ENCODE results near the gene BRI3. TPM values are rescaled to one million over a fixed set of nuclear protein-coding genes. Genes with fewer than 3 reads are reported as not detected.

The BRI3 gene
- total RNA-seq, 1 experiment from 2014 or later = 87.6 TPM

DNA sequence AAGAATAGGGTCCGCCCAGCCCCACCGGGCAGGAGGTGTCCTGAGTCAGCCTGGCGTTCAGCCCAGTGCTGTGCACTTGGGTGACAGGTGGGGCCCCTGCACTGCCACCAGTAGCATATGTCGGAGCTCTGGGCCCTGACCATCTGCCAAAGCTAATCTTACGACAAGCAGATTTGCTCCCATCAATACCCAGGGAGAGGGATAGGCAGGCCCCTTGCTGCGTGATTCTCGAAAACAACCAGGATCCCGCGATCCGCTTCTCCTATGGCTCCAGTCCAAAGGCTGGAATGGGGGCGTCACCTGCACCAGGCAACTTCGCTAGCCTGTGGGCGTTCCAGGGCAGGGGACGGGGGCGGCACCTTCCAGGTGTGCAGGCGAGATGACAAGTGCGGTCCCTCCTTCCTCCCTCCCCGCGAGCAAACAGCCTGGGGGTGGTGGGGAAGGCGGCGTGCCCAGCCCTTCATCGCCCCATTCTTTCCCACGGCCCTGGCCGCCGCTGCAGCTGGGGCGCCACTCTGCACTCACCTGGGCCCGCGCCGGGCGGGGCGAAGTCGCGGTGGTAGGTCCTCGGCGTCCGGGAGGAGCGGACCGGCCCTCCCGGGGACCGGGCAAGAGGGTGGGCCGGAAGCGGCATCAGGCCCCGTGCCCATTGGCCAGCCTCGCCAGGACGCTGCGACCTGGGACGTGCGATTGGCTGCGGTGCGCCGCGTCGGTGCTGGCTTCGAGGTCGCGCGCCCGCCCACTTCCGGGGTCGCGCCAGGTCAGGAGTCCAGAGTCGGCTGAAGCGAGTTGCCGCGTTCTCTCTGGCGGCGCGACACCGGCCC, 29.7 kb upstream of the BRI3 start, which contains the start of gene TECPR1:
TSS of gene TECPR1 (minus strand) at position 632 of the 824 bp plus-strand sequence. CDS start 6,086 bp downstream, outside the sequence.
- peak; percentile 92 for DNase-seq (ENCODE audit: low spot score)
- in situ Hi-C loops (cut with HindIII; ENCODE audit: low sequenced_read_pairs) = no loop called here

DNA sequence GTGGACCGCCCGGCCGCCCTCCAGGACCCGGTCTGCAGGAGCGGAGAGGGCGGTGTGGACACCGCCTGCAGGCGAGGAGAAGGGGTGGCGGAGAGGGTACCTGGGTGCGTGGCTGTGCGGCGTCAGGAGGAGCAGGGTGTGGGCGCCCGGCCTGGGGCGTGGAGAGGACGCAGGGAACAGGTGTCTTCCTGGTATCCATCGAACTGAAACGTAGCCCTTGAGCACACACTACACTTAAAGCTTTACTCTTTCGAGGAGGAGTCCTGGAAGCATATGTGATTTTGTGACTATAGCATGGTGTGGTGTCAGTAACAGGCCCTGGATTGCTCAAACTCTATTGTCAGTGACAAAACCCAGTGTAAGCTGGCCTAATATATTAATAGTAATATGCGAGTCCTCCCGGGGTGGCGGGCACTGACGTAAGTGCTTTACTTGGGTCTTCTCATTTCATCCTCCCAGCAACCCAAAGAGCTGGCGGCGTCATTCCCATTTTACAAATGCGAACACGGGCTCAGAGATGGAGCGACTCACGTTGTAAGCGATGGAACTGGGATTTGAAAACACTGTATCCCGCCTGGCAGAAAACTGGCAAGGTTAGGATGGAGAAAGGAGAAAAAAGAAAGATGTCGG, 28.9 kb upstream of the BRI3 start:
- in situ Hi-C loops (cut with HindIII; ENCODE audit: low sequenced_read_pairs) = no loop called here
- no peak for DNase-seq (ENCODE audit: low spot score)

DNA sequence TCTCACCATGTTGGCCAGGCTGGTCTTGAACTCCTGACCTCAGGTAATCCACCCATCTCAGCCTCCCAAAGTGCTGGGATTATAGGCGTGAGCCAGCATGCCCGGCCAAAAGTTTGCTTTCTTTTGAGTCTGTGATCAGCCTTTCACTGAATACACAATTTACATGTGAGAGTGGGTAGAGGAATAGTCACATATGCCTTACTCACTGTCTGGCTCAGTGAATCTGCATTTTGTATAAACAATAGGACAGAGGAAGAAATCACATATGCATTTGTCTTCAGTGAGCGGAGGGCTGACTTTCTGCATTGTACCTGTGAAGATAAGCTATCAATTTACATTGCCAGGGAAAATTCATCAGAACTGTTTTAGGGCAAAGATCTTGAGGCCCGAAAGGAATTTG, 27.0 kb upstream of the BRI3 start:
- DNase-seq (ENCODE audit: low spot score) = no peak
- in situ Hi-C loops (cut with HindIII; ENCODE audit: low sequenced_read_pairs) = no loop called here

DNA sequence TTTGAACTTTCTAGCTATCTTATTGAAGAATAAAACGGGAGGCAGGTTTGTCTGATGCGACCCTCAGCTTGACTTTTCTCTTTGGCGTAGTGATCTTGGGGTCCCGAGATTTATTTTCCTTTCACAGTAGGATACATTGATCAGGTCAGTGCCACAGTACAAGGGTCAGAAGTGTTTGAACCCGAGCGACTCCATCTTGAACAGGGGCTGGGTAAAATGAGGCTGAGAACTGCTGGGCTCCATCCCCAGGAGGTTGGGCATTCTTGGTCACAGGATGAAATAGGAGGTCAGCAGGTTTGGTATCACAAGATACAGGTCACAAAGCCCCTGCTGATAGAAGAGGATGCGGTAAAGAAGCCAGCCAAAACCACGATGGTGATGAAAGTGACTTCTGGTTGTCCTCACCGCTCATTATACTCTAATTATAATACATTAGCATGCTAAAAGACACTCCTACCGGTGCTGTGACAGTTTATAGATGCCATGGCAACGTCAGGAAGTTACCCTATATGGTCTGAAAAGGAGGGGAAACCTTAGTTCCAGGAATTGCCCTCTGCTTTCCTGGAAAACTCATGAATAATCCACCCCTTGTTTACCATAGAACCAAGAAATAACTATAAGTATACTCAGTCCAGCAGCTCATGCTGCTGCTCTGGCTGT, 26.4 kb upstream of the BRI3 start:
- no peak for DNase-seq (ENCODE audit: low spot score)
- in situ Hi-C loops (cut with HindIII; ENCODE audit: low sequenced_read_pairs) = no loop called here

DNA sequence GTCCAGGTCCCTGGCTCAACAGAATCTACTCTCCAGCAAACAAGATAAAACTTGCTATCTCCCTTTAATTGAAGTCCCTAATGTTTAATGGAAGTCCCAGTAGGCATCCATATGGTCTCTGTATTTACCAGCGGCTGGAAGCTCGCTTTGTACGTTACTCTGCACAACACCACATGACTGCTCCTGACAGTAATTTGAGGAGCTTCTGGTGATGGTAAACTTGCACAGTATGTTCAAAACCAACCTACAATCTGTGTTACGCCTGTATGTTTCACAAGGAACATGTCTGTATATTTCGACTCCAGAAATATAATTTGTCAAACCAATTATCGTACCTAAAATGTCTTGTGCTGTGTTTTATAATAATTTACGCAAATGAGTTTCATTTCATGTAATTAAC, 25.1 kb upstream of the BRI3 start:
- in situ Hi-C loops (cut with HindIII; ENCODE audit: low sequenced_read_pairs) = no loop called here
- no peak for DNase-seq (ENCODE audit: low spot score)

DNA sequence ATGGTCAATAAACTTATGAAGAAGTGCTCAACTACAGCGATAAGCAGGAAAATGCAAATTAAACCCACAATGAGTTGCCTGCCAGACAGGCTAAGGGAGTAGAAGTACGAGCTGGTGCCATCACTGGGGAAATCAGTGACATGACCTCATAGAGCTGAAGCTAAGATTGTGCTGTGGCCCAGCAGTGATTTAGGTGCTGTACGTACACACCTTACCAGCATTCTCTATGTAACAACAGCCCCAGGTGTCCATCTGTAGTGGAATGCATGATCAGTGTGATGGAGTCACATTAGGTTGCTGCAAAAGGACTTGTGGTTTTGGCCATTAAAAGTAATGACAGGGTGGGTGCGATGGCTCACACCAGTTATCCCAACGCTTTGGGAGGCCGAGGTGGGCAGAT, 23.8 kb upstream of the BRI3 start:
- in situ Hi-C loops (cut with HindIII; ENCODE audit: low sequenced_read_pairs) = no loop called here

DNA sequence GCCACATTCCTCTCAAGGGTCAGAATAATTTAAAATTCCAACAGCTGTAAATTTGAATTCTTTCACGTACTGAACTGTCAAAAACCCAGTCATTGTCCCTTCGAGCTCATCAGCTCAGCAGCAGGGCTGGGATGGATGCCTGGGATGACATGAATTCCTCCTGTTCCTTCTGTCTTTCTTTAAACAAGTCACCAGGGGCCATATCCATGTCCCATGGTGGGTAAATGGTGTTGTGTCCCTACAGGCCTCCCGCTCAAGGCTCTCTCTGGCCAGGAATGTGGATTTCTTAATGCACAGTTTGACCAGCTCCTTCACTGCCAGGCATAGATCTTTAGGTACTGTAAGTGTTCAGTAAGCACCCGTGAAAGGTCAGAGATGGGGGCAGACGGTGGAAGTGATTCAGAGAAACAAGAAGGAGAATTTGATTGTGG, 15.6 kb upstream of the BRI3 start:
- no peak for DNase-seq (ENCODE audit: low spot score)

More for the DNA sequence above, 23.8 kb upstream of the BRI3 start:
- DNase-seq (ENCODE audit: low spot score) = no peak

DNA sequence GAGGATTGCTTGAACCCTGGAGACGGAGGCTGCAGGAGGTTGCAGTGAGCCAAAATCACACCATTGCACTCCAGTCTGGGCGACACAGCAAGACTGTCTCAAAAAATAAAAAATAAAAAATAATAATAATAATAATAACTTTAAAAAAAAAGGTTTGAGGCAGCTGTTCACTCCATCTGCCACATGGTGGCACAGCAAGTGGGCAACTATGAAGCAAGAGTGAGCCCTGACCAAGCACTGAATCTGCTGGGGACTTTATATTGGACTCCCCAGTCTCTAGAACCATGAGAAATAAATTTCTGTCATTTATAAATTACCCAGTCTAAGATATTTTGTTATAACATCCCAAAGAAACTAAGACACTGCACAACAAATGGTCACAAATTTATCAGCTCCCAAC, 14.6 kb upstream of the BRI3 start:
- in situ Hi-C loops (cut with HindIII; ENCODE audit: low sequenced_read_pairs) = no loop called here
- no peak for DNase-seq (ENCODE audit: low spot score)

More for the DNA sequence above, 15.6 kb upstream of the BRI3 start:
- in situ Hi-C loops (cut with HindIII; ENCODE audit: low sequenced_read_pairs) = no loop called here

DNA sequence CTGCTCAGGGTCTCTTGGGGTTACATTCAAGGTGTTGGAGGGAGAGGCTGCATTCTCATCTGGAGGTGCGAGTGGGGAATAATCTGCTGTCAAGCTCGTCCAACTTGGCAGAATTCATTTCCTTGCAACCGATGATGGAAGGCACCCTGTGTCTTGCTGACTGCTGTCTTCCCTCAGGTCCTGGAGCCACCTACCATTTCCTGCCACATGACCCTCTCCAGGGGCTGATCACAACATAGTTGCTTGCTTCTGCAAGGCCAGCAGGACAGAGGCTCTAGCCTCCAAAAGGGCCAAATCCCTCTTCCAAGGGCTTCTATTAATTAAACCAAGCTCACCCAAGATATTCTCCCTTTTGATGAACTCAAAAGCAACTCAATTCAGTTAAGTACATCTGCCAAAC, 14.2 kb upstream of the BRI3 start:
- DNase-seq (ENCODE audit: low spot score) = no peak
- in situ Hi-C loops (cut with HindIII; ENCODE audit: low sequenced_read_pairs) = no loop called here

DNA sequence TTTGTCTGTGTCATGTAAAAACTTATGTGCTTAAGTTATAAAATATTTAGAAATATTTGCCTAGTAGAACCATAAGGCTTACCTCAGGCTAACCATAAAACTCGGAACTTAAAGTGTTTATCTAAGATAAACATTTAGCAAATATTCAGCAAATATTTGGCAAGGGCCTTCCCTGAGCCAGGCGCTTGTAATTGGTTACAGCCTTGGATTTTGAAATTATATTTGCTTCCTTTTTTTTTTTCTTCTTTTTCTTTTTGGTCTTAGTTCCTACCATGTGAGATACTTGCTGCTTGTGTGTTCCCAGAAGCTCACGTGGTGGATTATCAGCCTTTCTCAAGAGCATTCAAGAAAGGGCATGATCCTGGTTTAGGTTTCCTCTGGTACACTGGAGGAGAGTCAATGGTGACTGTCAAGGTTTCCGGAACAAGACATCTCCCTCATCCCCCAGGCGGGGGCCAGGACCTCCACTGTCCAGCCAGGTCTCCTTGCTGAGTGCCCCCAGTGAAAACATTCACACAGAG, 5.2 kb upstream of the BRI3 start:
- DNase-seq (ENCODE audit: low spot score) = no peak
- in situ Hi-C loops (cut with HindIII; ENCODE audit: low sequenced_read_pairs) = no loop called here

DNA sequence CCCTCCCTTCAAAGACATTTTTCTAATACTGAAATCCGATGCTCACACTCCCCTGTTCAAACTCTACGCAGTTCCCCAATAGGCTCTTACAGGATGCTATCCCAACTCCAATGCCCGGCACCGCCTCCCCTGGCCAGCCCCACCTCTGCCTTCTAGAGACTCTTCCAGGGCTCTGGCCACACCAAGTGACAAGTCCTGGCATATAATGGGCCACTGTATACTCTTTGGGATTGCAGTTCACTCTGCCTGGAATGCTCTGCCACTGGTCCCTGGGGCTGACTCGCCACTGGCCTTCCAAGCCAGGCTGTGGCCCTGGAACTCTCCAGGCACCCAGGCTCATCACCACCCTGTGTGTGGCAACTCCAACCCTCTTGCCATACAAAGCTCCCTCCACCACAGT, 3.1 kb upstream of the BRI3 start:
- no peak for DNase-seq (ENCODE audit: low spot score)
- in situ Hi-C loops (cut with HindIII; ENCODE audit: low sequenced_read_pairs) = no loop called here

DNA sequence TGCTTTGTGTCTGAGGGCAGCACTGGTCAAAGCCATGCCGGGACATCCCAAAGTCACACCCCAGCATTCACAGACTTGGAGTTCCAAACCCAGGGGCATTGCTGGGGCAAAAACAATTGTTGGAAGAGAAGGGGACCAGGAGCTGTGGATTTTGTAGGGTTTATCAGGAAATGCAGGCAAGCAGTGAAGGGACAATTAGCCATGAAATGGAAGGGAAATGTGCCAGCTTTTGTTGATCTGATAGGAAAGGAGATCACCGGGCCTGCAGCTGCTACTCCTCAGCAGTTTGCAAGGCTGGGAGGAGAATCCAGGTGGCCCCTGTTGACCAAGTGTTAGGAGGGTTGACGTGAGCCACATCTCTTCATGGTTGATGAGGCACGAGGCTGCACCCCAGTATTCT, 2.5 kb upstream of the BRI3 start:
- no peak for DNase-seq (ENCODE audit: low spot score)
- in situ Hi-C loops (cut with HindIII; ENCODE audit: low sequenced_read_pairs) = no loop called here

DNA sequence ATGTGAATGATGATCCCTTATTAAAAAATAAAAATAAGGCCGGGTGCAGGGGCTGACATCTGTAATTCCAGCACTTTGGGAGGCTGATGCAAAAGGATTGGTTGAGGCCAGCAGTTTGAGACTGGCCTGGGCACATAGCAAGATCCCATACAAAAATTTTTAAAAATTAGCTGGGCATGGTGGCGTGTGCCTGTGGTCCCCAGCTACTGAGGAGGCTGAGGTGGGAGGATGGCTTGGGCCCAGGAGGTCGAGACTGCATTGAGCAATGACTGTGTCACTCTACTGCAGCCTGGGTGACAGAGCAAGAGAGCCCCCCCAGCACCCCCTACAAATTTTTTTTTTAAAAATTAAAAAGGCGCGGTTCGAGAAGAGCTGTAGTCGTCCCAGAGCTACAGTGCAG, 1.2 kb upstream of the BRI3 start:
- DNase-seq (ENCODE audit: low spot score) = no peak
- in situ Hi-C loops (cut with HindIII; ENCODE audit: low sequenced_read_pairs) = no loop called here

DNA sequence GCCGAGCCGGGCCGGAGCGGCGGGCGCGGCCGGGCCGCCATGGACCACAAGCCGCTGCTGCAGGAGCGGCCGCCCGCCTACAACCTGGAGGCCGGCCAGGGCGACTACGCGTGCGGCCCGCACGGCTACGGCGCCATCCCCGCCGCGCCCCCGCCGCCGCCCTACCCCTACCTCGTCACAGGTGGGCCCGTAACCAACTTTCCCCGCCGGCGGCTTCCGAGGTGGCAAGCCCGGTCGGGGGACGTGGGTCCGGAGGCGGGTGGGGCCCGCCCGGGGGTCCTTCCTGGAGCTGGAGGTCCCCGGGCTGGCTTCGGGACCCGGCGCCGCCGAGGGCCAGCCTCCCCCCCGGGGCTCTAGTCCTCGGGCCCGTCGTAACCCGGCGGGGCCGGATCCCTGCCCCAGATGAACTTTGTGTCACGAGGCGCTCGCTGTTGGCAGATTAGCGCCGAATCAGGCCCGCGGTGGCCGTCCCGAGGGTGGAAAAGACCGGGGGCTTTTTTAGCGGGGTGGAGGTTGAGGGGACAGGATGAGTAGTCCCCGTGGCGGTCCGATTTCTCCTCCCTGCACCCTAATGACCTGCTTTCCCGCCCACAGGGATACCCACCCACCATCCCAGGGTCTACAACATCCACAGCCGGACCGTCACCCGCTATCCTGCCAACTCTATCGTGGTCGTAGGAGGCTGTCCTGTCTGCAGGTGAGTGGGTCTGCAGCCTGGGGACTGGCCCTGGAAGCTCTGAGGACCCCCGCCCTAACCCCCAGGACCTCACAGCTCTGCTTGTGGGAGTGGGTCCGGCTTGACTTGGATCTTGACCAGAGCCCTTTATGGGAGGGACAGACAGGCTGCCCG, 496 bp downstream of the BRI3 start:
- in situ Hi-C loops (cut with HindIII; ENCODE audit: low sequenced_read_pairs) = no loop called here
- DNase-seq (ENCODE audit: low spot score) = peak; percentile 29

DNA sequence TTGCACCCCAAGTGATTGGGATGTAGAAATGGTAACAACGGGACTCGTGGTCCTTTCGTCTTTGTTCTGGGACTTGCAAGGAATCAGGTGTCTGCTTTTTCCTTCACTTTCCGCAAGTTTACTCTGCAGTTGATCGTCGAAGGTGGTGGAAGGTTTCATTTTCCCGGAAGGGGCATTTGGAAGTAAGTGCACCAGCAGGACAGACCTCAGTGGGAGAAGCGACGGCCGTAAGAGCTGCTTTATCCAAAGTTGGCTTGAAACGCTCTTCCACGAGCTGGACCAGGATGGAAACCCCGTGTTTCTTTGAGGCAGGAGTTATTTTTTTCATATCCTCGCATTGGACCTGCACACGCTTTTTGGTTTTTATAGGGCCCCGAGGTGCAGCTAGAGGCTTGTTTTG, 1.2 kb downstream of the BRI3 start:
- DNase-seq (ENCODE audit: low spot score) = peak; percentile 32
- in situ Hi-C loops (cut with HindIII; ENCODE audit: low sequenced_read_pairs) = no loop called here

DNA sequence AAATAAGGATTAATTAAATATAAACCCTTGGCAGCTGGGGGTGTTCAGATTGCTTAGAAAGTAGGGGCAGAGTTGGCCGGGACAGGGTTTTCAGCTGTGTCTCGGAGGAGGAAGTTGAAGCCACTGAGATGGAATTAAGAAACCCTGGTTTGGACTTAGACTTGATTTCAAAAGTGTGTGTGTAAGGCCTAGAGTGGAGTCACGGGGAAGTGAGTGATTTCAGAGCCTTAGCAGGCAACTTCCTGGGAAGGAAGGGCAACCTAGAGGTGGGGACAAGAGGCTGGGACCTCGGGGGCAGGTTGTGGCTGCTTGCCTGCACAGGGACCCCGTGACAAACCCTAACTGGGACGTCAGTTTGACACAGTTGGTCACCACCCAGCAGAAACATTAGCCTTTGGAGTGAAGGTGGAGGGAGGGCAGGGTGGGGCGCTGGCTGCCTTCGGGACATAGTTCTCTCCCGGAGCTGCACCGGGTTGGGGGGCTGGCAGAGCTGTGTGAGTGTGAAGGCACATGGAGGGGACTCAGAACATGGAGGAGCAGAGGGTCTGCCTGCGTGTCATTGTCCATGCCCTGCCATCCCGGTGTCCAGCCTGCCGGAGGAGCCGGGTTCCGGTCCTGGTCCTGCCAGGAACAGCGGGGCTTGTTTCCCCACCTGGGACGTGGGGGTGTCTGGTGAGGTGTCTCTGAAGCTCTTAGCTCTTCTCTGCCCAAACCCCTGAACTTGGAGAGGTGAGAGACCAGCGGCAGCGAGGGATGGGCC, 1.8 kb downstream of the BRI3 start:
- no peak for DNase-seq (ENCODE audit: low spot score)
- in situ Hi-C loops (cut with HindIII; ENCODE audit: low sequenced_read_pairs) = no loop called here

DNA sequence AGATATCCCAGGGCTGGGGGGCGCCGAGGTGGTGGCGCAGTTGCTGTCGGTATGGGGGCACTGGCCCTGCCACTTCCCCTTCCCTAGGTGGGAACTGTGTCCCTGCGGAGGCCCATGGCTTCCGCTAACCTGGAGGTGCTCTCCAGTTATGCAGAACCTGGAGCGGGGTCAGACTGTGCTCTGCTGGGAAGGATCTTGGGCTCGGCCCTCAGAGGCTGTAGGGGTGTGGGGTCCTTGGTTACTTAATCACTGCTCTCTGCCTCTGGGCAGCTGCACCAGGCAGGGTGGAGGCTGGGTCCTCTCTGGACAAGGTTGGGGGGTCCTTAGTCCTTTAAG, 2.4 kb downstream of the BRI3 start:
- no peak for DNase-seq (ENCODE audit: low spot score)
- in situ Hi-C loops (cut with HindIII; ENCODE audit: low sequenced_read_pairs) = no loop called here

DNA sequence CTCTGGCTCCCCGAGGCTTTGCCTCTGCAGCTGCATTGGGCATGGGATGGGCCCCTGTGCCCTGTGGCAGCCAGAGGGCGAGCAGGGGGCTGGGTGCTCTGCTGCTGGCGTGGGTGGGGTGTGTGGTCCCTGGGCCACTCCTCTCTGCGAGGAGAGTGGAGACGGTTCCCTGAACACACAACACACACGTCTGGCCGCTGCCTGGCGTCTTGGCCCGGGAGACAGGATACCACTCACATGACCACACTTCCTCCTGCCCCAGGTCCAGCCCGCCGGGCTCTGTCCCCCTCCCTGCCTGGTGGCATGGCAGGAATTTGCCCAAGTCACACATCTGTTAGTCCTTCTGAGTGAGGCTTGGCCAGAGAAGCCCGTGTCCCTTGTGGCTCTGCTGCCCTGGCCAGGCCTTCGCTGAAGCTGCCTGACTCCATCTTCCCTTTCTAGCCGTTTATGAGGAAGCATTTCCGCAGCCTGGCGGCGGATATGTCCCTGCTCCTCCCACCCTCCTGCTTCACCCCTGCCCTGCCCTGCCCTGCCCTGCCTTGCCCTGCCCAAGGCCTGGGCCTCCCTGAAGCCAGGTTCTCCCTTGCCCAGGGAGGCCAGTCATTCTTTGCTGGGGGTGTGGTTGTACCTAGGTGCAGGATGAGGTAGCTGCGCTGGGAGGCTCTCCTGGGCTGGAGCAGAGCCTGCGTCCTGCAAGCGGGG, 3.0 kb downstream of the BRI3 start:
- DNase-seq (ENCODE audit: low spot score) = peak; percentile 42
- in situ Hi-C loops (cut with HindIII; ENCODE audit: low sequenced_read_pairs) = no loop called here
